Measurements from ENCODE around the gene CASKIN1. TPM values are rescaled to one million over a fixed set of nuclear protein-coding genes. Genes with fewer than 3 reads are reported as not detected.

CASKIN1 gene
- total and polyA plus RNA-seq, 10 donors, result 0.24 to 0.32 (median 0.30) TPM; not detected in 7

DNA sequence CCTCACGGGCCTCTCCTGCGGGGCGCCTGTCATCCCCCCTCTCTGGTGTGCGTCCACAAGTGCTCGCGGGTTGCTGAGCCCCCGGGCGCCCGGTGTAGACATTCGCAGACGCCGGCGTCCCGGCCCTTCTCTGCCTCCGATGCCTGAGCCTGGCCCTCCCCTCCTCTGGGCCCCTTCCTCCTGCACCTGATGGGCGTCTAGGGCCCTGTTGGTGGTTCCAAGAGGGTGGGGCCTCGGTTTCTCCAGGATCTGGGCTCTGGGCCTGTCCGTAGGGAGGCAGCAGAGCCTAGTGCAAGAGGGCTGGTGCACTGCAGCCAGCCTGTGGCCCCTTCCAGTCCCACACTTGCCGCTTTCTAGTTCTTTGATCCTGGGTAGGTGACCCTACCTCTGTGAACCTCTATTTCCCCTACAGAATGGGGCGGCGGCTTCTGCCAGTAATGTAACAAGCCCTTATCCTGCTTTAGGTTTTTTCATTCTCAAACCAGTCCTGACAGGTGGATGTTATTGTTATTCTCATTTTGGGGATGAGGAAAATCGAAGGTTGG is 27.6 kb upstream of the CASKIN1 start:
- Histone ChIP-seq H3K36me3 (peaks cover 2 to 32% (median 14%) of the 10 kb centered on the region in 6 donors), H3K27ac (peak overlapping the region; percentile 78 to 96 (median 91)), H3K27me3 (replicated peaks in 1 of 7) (no peaks in the 10 kb centered on the region), H3K9me3 (no peaks in the 10 kb centered on the region), H3K4me3 (peak overlapping the region; percentile 68 to 99 (median 92)), H3K4me1 (peaks cover 13 to 51% (median 39%) of the 10 kb centered on the region in 6 donors)
- WGBS, 5 donors, result 5 to 9% (median 7%) methylated on average over 16 to 22 of the region's 22 CpGs
- no peak for DNase-seq
- TF ChIP-seq POLR2A (IDR thresholded peaks at IDR 0.05), result no peak
- TF ChIP-seq POLR2AphosphoS5 (IDR thresholded peaks at IDR 0.05), result no peak
- TF ChIP-seq, protein P1, sequence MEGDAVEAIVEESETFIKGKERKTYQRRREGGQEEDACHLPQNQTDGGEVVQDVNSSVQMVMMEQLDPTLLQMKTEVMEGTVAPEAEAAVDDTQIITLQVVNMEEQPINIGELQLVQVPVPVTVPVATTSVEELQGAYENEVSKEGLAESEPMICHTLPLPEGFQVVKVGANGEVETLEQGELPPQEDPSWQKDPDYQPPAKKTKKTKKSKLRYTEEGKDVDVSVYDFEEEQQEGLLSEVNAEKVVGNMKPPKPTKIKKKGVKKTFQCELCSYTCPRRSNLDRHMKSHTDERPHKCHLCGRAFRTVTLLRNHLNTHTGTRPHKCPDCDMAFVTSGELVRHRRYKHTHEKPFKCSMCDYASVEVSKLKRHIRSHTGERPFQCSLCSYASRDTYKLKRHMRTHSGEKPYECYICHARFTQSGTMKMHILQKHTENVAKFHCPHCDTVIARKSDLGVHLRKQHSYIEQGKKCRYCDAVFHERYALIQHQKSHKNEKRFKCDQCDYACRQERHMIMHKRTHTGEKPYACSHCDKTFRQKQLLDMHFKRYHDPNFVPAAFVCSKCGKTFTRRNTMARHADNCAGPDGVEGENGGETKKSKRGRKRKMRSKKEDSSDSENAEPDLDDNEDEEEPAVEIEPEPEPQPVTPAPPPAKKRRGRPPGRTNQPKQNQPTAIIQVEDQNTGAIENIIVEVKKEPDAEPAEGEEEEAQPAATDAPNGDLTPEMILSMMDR (IDR thresholded peaks at IDR 0.05 in 8 of 11, conservative IDR thresholded peaks at IDR 0.05 in 3 of 11), result peak in 2 of 11 experiments; percentile 10 to 22
- intact Hi-C loops (cut with DNase I; ENCODE audit: low total_unique reads), result no loop called here

DNA sequence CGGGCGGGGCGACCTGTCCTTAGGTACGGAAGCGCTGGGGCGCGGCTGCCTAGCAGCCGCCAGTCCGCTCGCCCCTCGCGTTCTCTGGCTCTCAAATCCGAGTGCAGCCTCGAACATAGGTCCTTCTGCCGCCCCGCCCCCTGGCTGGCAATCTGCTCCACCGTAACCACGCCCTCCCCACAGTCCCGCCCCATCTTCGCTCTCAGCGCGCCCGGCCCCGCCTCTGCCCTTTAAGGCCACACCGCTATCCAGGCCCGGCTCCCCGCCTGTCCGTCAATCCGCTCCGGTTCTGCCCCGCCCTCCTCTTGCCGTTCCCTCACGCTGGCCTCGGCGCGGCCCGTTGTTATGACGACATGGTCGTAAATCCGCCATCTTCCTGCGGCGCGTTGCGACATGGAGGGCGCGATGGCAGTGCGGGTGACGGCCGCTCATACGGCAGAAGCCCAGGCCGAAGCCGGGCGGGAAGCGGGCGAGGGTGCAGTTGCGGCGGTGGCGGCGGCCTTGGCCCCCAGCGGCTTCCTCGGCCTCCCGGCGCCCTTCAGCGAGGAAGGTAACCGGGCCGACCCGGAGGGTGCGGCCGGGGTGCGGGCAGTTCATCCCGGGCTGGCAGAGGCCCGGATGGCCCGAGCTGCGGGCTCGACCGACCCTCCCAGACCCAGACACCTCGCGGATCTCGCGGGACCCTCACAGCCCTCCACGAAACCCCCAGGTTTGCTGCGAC is 27.0 kb upstream of the CASKIN1 start, which contains the start of gene E4F1:
Gene E4F1, plus strand, starts transcription at position 371 of the 721 bp plus-strand sequence. Its CDS starts 23 bp downstream, at position 394.
- Histone ChIP-seq H3K27me3 (replicated peaks in 1 of 7) (no peaks in the 10 kb centered on the region), H3K9me3 (no peaks in the 10 kb centered on the region), H3K4me3 (peak within 1 kb of the TSS; percentile 68 to 99 (median 92)), H3K4me1 (peaks cover 13 to 45% (median 36%) of the 10 kb centered on the region in 6 donors), H3K27ac (peak within 1 kb of the TSS; percentile 78 to 96 (median 91)), H3K36me3 (peaks cover 0 to 26% (median 8%) of the 10 kb centered on the region in 6 donors)
- peak; percentile 57 to 86 (median 62) for TF ChIP-seq POLR2A (IDR thresholded peaks at IDR 0.05)
- TF ChIP-seq POLR2AphosphoS5 (IDR thresholded peaks at IDR 0.05), result peak; percentile 97 to 99 (median 99)
- TF ChIP-seq, protein P1 (IDR thresholded peaks at IDR 0.05 in 8 of 11, conservative IDR thresholded peaks at IDR 0.05 in 3 of 11), result peak in 8 of 11 experiments; percentile 21 to 64 (median 42)
- 0 to 1% (median 0%) methylated on average over 54 to 82 of the region's 82 CpGs for WGBS, 5 donors
- intact Hi-C loops (cut with DNase I; ENCODE audit: low total_unique reads), result no loop called here
- DNase-seq, result peak; percentile 100

DNA sequence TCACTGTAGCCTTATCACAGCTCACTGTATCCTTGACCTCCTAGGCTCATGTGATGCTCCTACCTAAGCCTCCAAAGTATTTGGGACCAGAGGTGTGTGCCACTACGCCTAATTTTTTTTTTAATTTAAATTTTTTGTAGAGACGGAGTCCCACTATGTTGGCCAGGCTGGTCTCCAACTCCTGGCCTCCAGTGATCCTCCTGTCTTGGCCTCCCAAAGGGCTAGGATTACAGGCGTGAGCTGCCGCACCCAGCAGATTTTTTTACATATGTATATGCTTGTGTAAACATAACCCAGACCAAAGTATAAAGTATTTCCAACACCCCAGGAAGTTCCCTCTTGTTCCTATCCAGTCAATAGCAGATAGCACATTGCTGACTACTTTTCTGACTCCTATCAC is 19.9 kb upstream of the CASKIN1 start:
- peak overlapping the region in 1 of 8 donors; percentile 96 for H3K27ac ChIP-seq

More for the DNA sequence above, 19.9 kb upstream of the CASKIN1 start:
- no peak for TF ChIP-seq POLR2AphosphoS5 (IDR thresholded peaks at IDR 0.05)
- TF ChIP-seq, protein P1 (IDR thresholded peaks at IDR 0.05 in 8 of 11, conservative IDR thresholded peaks at IDR 0.05 in 3 of 11), result no peak
- no peak for TF ChIP-seq POLR2A (IDR thresholded peaks at IDR 0.05)
- peaks cover 0 to 11% (median 0%) of the 10 kb centered on the region in 6 donors for H3K36me3 ChIP-seq
- H3K4me3 ChIP-seq, result no peak overlapping the region
- WGBS, 5 donors, result 93 to 98% (median 97%) methylated on average over 4 of the region's 4 CpGs
- no peaks in the 10 kb centered on the region for H3K27me3 ChIP-seq (replicated peaks in 1 of 7)
- H3K4me1 ChIP-seq, result peaks cover 18 to 44% (median 31%) of the 10 kb centered on the region in 6 donors
- DNase-seq, result no peak
- intact Hi-C loops (cut with DNase I; ENCODE audit: low total_unique reads), result no loop called here
- H3K9me3 ChIP-seq, result no peaks in the 10 kb centered on the region

All from spleen (tissue), 11 donors.